IMR-90 (cell line): ENCODE measurements around the gene ZNF33B. TPM values are rescaled to one million over a fixed set of nuclear protein-coding genes. Genes with fewer than 3 reads are reported as not detected.
A peak's percentile ranks its signal among the peaks of the same experiment; 100 is the strongest.

Source experiments
- ATAC-seq: fragments of 200-7000 bp; cut with Tn5 transposase; 2 replicates; pipeline ENCODE4 v1.9.1; 2020; ENCODE audit warnings: low read depth, mild to moderate bottlenecking, moderate library complexity
- BruUV-seq: library from RNA; stranded (reverse); fragments of 400-500 nt; replicated peaks from 2 replicates; lab custom pipeline; 2021; lab: Mats Ljungman, UMichigan
- CTCF ChIA-PET: fragments of 300-600 bp; formaldehyde crosslinking; extraction: SDS; loops from one replicate; lab custom pipeline; 2021; ENCODE audit warnings: antibody characterized with exemption; lab: Yijun Ruan, JAX
- POLR2A ChIA-PET: fragments of 300-600 bp; sonication (Branson Sonifier 250); formaldehyde crosslinking; loops from one replicate; lab custom pipeline; 2022; ENCODE audit warnings: antibody characterized with exemption; ENCODE audit not compliant: unreplicated experiment; lab: Charles Lee
- DNase-seq: peaks from one replicate; pipeline ENCODE4 v3.0.0; 2013
- H2AFZ ChIP-seq: replicated peaks from 2 replicates; pipeline ENCODE3; 2013; ENCODE audit warnings: low read length, mild to moderate bottlenecking; ENCODE audit not compliant: poor library complexity
- H2AK5ac ChIP-seq: 2 replicates; pipeline ENCODE4 v1.6.1; 2013; ENCODE audit warnings: low read depth, low read length, inconsistent platforms
- H2AK9ac ChIP-seq: replicated peaks from 2 replicates; pipeline ENCODE3; 2013; ENCODE audit warnings: mild to moderate bottlenecking, low read depth, low read length, moderate library complexity; ENCODE audit not compliant: poor library complexity
- H2BK120ac ChIP-seq: 2 replicates; pipeline ENCODE4 v1.6.1; 2013; ENCODE audit warnings: low read depth, low read length, inconsistent platforms
- H2BK15ac ChIP-seq: 3 replicates; pipeline ENCODE4 v1.6.1; 2013; ENCODE audit warnings: low read depth, low read length, inconsistent platforms
- H2BK20ac ChIP-seq: 2 replicates; pipeline ENCODE4 v1.6.1; 2013; ENCODE audit warnings: low read depth, mild to moderate bottlenecking, inconsistent platforms, low read length, moderate library complexity
- H2BK5ac ChIP-seq: 2 replicates; pipeline ENCODE4 v1.6.1; 2013; ENCODE audit warnings: mild to moderate bottlenecking, low read depth, low read length, inconsistent platforms; ENCODE audit not compliant: poor library complexity, severe bottlenecking
- H3K14ac ChIP-seq: replicated peaks from 2 replicates; pipeline ENCODE4 v1.6.1; 2013; ENCODE audit warnings: low read depth, low read length, inconsistent platforms
- H3K18ac ChIP-seq: 2 replicates; pipeline ENCODE4 v1.6.1; 2013; ENCODE audit warnings: low read depth, low read length, control low read depth
- H3K23ac ChIP-seq: 2 replicates; pipeline ENCODE4 v1.6.1; 2013; ENCODE audit warnings: low read depth, low read length, inconsistent platforms
- H3K27ac ChIP-seq: 2 replicates; pipeline ENCODE4 v1.5.1; 2013; ENCODE audit warnings: mild to moderate bottlenecking, control low read depth, low read length; ENCODE audit not compliant: insufficient read depth
- H3K27me3 ChIP-seq: 2 replicates; pipeline ENCODE4 v1.6.1; 2013; ENCODE audit warnings: low read length; ENCODE audit not compliant: control insufficient read depth, insufficient read depth
- H3K36me3 ChIP-seq: 2 replicates; pipeline ENCODE4 v1.6.1; 2013; ENCODE audit warnings: low read length, mixed read lengths; ENCODE audit not compliant: control insufficient read depth, insufficient read depth
- H3K4ac ChIP-seq: 2 replicates; pipeline ENCODE4 v1.6.1; 2013; ENCODE audit warnings: low read depth, low read length, inconsistent platforms
- H3K4me1 ChIP-seq: 2 replicates; pipeline ENCODE4 v1.6.1; 2013; ENCODE audit warnings: low read length, mixed read lengths; ENCODE audit not compliant: control insufficient read depth, insufficient read depth
- H3K4me2 ChIP-seq: 2 replicates; pipeline ENCODE4 v1.6.1; 2013; ENCODE audit warnings: low read depth, mild to moderate bottlenecking, control low read depth, low read length, moderate library complexity
- H3K4me3 ChIP-seq: 2 replicates; pipeline ENCODE4 v1.5.1; 2013; ENCODE audit warnings: low read depth, mild to moderate bottlenecking, control low read depth, low read length, moderate library complexity; ENCODE audit not compliant: insufficient read depth
- H3K56ac ChIP-seq: 2 replicates; pipeline ENCODE4 v1.6.1; 2013; ENCODE audit warnings: low read length, inconsistent platforms; ENCODE audit not compliant: insufficient read depth; ENCODE audit errors: extremely low read depth
- H3K79me1 ChIP-seq, 2 experiments: 2 replicates each; pipeline ENCODE4 v1.6.1; 2013; ENCODE audit warnings: low read length in 2 of 2, inconsistent platforms in 1 of 2, low read depth in 1 of 2
- H3K9ac ChIP-seq: 2 replicates; pipeline ENCODE4 v1.6.1; 2013; ENCODE audit warnings: low read depth, low read length, control low read depth
- H3K9me1 ChIP-seq: 2 replicates; pipeline ENCODE4 v1.6.1; 2013; ENCODE audit warnings: low read length, inconsistent platforms; ENCODE audit not compliant: insufficient read depth
- H3K9me3 ChIP-seq: 2 replicates; pipeline ENCODE4 v1.6.1; 2013; ENCODE audit warnings: low read length; ENCODE audit not compliant: control insufficient read depth, insufficient read depth
- H4K20me1 ChIP-seq: 2 replicates; pipeline ENCODE4 v1.6.1; 2013; ENCODE audit warnings: low read length, inconsistent platforms; ENCODE audit not compliant: insufficient read depth
- H4K5ac ChIP-seq: 2 replicates; pipeline ENCODE4 v1.6.1; 2013; ENCODE audit warnings: mild to moderate bottlenecking, low read depth, low read length, control low read depth
- H4K8ac ChIP-seq, 2 experiments: 2 replicates each; pipeline ENCODE4 v1.6.1; 2013; ENCODE audit warnings: low read depth in 2 of 2, low read length in 2 of 2, control low read depth in 1 of 2, inconsistent platforms in 1 of 2
- H4K91ac ChIP-seq: 2 replicates; pipeline ENCODE4 v1.6.1; 2013; ENCODE audit warnings: low read depth, low read length, inconsistent platforms; ENCODE audit not compliant: insufficient read depth
- BHLHE40 ChIP-seq: fragments of 150-350 bp; IDR thresholded peaks from 2 replicates; pipeline ENCODE4 v1.6.1; 2016; ENCODE audit warnings: mild to moderate bottlenecking, low read depth, low read length
- CEBPB ChIP-seq: IDR thresholded peaks from 2 replicates; pipeline ENCODE4 v1.6.1; 2012; ENCODE audit warnings: low read depth, low read length, improper control_type of control experiment
- CHD1 ChIP-seq: IDR thresholded peaks from 2 replicates; pipeline ENCODE4 v1.6.1; 2012; ENCODE audit warnings: low read depth, low read length, improper control_type of control experiment
- FOS ChIP-seq: fragments of 150-350 bp; IDR thresholded peaks from 2 replicates; pipeline ENCODE4 v1.6.1; 2016; ENCODE audit warnings: low read depth, low read length
- MAFK ChIP-seq: IDR thresholded peaks from 2 replicates; pipeline ENCODE4 v1.6.1; 2012; ENCODE audit warnings: low read depth, low read length, improper control_type of control experiment
- MAZ ChIP-seq: IDR thresholded peaks from 2 replicates; pipeline ENCODE4 v1.6.1; 2012; ENCODE audit warnings: low read depth, mild to moderate bottlenecking, low read length, improper control_type of control experiment, moderate library complexity, borderline replicate concordance
- MXI1 ChIP-seq: IDR thresholded peaks from 2 replicates; pipeline ENCODE4 v1.6.1; 2012; ENCODE audit warnings: low read depth, mild to moderate bottlenecking, low read length, moderate library complexity, borderline replicate concordance
- NFE2L2 ChIP-seq: fragments of 150-350 bp; IDR thresholded peaks from 2 replicates; pipeline ENCODE4 v1.6.1; 2016; ENCODE audit warnings: low read depth, mild to moderate bottlenecking, low read length
- POLR2A ChIP-seq: IDR thresholded peaks from 2 replicates; pipeline ENCODE4 v1.6.1; 2012; ENCODE audit warnings: mild to moderate bottlenecking, low read depth, low read length
- RCOR1 ChIP-seq: IDR thresholded peaks from 2 replicates; pipeline ENCODE4 v1.6.1; 2012; ENCODE audit warnings: mild to moderate bottlenecking, low read length, improper control_type of control experiment; ENCODE audit not compliant: insufficient replicate concordance
- RFX5 ChIP-seq: IDR thresholded peaks from 2 replicates; pipeline ENCODE4 v1.8.0; 2012; ENCODE audit warnings: low read depth, mild to moderate bottlenecking, low read length, moderate library complexity
- SMC3 ChIP-seq: fragments of 150-350 bp; IDR thresholded peaks from 2 replicates; pipeline ENCODE4 v1.6.1; 2016; ENCODE audit warnings: low read depth, mild to moderate bottlenecking, antibody characterized with exemption, low read length, moderate library complexity
- WGBS, 2 experiments: methylation state at CpG; one replicate each; pipeline versions ENCODE4 v1.1.5 to v1.1.7; 2013; ENCODE audit warnings: missing lambda C conversion rate in 2 of 2; ENCODE audit not compliant: insufficient read length in 1 of 2; ENCODE audit errors: extremely low coverage in 2 of 2; 5-methylcytosine and 5-hydroxymethylcytosine counted together
- dilution Hi-C: fragments of 300-500 bp; cut with HindIII; formaldehyde crosslinking; loops from one replicate; pipeline ENCODE4 v1.14.3; 2018; ENCODE audit warnings: low sequenced_read_pairs; ENCODE audit not compliant: unreplicated experiment
- in situ Hi-C: fragments of 300-500 bp; cut with MboI; formaldehyde crosslinking; loops from 3 replicates; pipeline ENCODE4 v1.14.3; 2019; ENCODE audit warnings: low sequenced_read_pairs, inconsistent platforms, mixed read lengths
- intact Hi-C: fragments of 100-400 bp; cut with micrococcal nuclease; formaldehyde crosslinking; loops from 2 replicates; pipeline ENCODE4 v1.10.0; 2022
- polyA plus RNA-seq, 3 experiments: library from polyadenylated mRNA; depleted of rRNA; stranded (reverse); fragments of >200 nt; gene quantifications; 2 replicates each; pipeline ENCODE4 v1.2.3, GENCODE V29; 2012; ENCODE audit warnings: low replicate concordance in 1 of 3
- total RNA-seq: library from RNA; depleted of rRNA; stranded (reverse); fragments of >200 nt; gene quantifications from 2 replicates; pipeline ENCODE4 v1.2.3, GENCODE V29; 2012
- TF ChIP-seq, protein P1 (sequence below): conservative IDR thresholded peaks from 2 replicates; pipeline ENCODE4 v1.5.1; 2012; ENCODE audit warnings: mild to moderate bottlenecking, low read depth, low read length, improper control_type of control experiment
- TF ChIP-seq, protein P2 (sequence below): fragments of 150-350 bp; IDR thresholded peaks from 2 replicates; pipeline ENCODE4 v1.6.1; 2017; ENCODE audit warnings: mild to moderate bottlenecking, antibody characterized with exemption, low read length, low read depth
- TF ChIP-seq, protein P3 (sequence below): fragments of 150-350 bp; IDR thresholded peaks from 2 replicates; pipeline ENCODE4 v1.6.1; 2016; ENCODE audit warnings: low read depth, mild to moderate bottlenecking, low read length, moderate library complexity, borderline replicate concordance

ZNF33B gene
- total and polyA plus RNA-seq, 2 of the 4 experiments (the other 2 are of a cell fraction) = 2.1 to 4.5 TPM

DNA sequence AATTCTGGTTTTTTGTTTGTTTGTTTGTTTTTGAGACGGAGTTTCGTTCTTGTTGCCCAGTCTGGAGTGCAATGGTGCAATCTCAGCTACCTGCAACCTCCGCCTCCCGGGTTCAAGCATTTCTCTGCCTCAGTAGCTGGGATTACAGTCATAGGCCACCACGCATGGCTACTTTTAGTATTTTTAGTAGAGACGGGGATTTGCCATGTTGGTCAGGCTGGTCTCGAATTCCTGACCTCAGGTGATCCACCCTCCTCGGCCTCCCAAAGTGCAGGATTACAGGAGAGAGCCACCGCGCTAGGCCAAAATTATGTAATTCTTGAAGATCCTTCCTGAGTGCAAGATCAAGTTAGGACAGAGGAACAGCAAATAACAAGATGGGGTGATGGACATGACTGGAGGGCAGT is 719 bp downstream of the ZNF33B start:
- peak overlapping the region; percentile 81 for H2BK120ac ChIP-seq
- no peaks in the 10 kb centered on the region for H3K27me3 ChIP-seq
- H3K36me3 ChIP-seq = no peaks in the 10 kb centered on the region
- H4K20me1 ChIP-seq = no peaks in the 10 kb centered on the region
- peak overlapping the region; percentile 87 for H3K9ac ChIP-seq
- CTCF ChIA-PET = no interaction called here
- peaks cover 1% of the 10 kb centered on the region; the same call in 1 of the 2 replicates for H3K4me1 ChIP-seq
- dilution Hi-C loops = no loop called here
- 0 out of 2 replicates have a peak overlapping the region, but pooled peaks have one; percentile 20 for H2AK5ac ChIP-seq
- H3K9me3 ChIP-seq = no peaks in the 10 kb centered on the region
- H2AK9ac ChIP-seq = peak overlapping the region; percentile 93
- BruUV-seq = no TSS peak
- POLR2A ChIA-PET = no interaction called here
- peak overlapping the region; percentile 96 for H3K4me2 ChIP-seq
- H3K56ac ChIP-seq = peak overlapping the region; percentile 58; the same call in 1 of the 2 replicates
- peak overlapping the region; percentile 66; the same call in 1 of the 2 replicates for H3K23ac ChIP-seq
- peak overlapping the region; percentile 97 for H2AFZ ChIP-seq
- peak overlapping the region; percentile 97 for H4K5ac ChIP-seq
- DNase-seq (no peak), ATAC-seq (peak; percentile 1; the same call in 1 of the 2 replicates)
- in situ Hi-C loops = no loop called here
- no peak overlapping the region for H2BK15ac ChIP-seq
- intact Hi-C loops = loop anchor here (2.0 to 10.0 kb wide), 2 partner anchors 85 to 147 kb away; partner anchors contain the start of gene BMS1
- H4K91ac ChIP-seq = peak overlapping the region; percentile 75
- peak overlapping the region; percentile 68 for H3K27ac ChIP-seq
- H3K4ac ChIP-seq = peak overlapping the region; percentile 94
- 50% methylated on average over 2 of the region's 10 CpGs; no CpG with 5 or more reads in 1 of the 2 experiments for WGBS, 2 experiments
- no peak for TF ChIP-seq MAZ
- no peak for TF ChIP-seq CHD1
- TF ChIP-seq MXI1 = no peak
- TF ChIP-seq NFE2L2 = no peak
- TF ChIP-seq FOS = no peak
- no peak for TF ChIP-seq RFX5
- no peak for TF ChIP-seq RCOR1
- TF ChIP-seq MAFK = no peak
- TF ChIP-seq, protein P1, sequence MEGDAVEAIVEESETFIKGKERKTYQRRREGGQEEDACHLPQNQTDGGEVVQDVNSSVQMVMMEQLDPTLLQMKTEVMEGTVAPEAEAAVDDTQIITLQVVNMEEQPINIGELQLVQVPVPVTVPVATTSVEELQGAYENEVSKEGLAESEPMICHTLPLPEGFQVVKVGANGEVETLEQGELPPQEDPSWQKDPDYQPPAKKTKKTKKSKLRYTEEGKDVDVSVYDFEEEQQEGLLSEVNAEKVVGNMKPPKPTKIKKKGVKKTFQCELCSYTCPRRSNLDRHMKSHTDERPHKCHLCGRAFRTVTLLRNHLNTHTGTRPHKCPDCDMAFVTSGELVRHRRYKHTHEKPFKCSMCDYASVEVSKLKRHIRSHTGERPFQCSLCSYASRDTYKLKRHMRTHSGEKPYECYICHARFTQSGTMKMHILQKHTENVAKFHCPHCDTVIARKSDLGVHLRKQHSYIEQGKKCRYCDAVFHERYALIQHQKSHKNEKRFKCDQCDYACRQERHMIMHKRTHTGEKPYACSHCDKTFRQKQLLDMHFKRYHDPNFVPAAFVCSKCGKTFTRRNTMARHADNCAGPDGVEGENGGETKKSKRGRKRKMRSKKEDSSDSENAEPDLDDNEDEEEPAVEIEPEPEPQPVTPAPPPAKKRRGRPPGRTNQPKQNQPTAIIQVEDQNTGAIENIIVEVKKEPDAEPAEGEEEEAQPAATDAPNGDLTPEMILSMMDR = no peak
- TF ChIP-seq CEBPB = no peak
- TF ChIP-seq, protein P2, sequence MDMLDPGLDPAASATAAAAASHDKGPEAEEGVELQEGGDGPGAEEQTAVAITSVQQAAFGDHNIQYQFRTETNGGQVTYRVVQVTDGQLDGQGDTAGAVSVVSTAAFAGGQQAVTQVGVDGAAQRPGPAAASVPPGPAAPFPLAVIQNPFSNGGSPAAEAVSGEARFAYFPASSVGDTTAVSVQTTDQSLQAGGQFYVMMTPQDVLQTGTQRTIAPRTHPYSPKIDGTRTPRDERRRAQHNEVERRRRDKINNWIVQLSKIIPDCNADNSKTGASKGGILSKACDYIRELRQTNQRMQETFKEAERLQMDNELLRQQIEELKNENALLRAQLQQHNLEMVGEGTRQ = no peak
- no peak for TF ChIP-seq SMC3
- TF ChIP-seq POLR2A = no peak
- no peak for TF ChIP-seq BHLHE40
- TF ChIP-seq, protein P3, sequence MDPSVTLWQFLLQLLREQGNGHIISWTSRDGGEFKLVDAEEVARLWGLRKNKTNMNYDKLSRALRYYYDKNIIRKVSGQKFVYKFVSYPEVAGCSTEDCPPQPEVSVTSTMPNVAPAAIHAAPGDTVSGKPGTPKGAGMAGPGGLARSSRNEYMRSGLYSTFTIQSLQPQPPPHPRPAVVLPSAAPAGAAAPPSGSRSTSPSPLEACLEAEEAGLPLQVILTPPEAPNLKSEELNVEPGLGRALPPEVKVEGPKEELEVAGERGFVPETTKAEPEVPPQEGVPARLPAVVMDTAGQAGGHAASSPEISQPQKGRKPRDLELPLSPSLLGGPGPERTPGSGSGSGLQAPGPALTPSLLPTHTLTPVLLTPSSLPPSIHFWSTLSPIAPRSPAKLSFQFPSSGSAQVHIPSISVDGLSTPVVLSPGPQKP = no peak
- H2BK20ac ChIP-seq = no peak overlapping the region
- H2BK5ac ChIP-seq = peak overlapping the region; percentile 61
- H3K14ac ChIP-seq = peak overlapping the region; percentile 93
- H3K18ac ChIP-seq = peak overlapping the region; percentile 62
- H3K9me1 ChIP-seq = no peaks in the 10 kb centered on the region
- H3K79me1 ChIP-seq = peaks cover 0 to 12% of the 10 kb centered on the region in 2 experiments; a peak in 2 of 4 replicates
- H4K8ac ChIP-seq = peak overlapping the region; percentile 87 to 99
- H3K4me3 ChIP-seq = peak overlapping the region; percentile 92
